ENCODE measurements around the gene SLCO4A1.
A peak's percentile ranks its signal among the peaks of the same experiment; 100 is the strongest.

SLCO4A1 gene

DNA sequence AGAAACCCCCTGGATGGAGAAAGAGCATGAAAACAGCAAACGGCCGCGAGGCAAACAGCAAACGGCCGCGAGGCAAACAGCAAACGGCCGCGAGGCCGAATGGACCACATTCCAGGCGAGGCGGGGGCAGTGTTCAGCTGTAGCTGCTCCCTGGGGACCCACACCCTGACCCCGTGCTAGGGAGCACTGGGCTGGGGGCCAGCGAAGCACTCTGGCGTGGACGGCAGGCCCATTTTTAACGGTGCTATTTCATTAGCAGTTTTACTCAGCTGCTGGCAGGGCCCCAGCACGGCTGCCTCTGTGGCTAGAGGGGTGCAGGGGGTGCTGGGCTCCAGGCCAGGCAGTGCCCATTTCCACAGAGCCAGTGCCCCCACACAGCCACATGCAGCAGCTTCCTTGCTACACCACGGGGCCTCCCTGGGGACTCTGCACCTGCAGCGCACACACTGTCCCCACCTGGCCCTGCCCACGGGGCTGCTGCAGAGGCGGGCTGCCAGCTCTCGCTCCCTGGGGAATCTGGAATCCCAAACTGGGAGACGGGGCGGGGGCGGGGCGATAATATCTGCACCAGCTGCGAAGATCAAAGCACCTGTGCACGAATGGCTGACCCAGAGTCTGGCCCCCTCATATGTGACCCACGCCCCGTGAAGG lies 35.6 kb upstream of the SLCO4A1 start:
- no peak for DNase-seq

DNA sequence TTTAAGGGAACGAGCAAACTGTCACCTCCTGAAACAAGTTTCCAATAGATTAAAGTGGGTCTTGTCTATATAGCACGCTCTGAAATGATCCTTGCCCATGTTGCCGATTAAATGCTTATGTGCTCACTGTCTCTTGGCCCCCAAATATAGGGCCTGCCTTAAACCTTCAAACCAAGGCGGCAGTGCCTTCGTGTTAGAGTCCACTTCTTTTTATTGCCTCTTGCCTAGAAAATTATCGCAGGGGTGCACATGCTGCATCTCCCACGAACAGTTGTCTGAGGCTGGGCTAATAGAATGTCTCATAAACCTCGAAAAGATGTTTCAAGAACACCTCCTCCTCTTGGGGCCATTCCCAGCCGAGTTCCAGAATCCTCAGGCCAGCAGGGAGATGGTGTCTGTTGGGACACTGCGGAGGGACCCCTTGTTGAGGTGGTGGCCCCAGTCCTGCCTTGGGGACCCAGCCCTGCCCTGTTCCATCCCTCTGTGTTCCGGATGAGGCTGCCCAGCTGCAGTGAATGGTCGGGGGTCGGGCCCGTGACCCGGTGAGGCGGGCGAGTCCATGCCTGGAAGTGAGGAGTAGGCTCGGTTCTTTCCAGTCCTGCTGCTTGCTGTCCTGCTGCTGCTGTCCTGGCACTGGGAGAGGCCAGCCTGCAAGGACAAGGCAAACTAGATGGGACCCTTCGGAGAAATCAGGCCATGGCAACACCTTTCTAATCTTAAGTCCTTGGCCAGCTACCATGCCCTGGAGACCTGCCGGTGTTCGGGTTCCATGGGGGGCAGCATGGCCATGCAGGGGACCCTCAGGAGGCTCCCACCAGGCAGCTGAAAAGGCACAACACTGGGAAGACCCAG lies 34.7 kb upstream of the SLCO4A1 start:
- no peak for DNase-seq

DNA sequence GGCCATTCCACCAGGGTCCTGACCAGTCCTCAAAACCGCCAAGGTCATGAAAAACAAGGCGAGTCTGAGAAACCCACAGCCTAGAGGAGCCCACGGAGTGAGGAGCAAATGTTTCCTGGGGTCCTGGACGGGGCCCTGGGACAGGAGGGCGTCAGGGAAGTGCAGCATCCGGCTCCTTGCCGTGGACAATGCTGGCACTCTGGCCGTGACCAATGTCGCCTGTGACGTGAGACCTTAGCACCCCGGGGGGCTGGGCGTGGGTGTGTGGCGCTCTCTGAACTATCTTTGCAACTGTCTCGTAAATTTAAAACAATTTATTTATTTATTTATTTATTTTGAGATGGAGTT lies 34.1 kb upstream of the SLCO4A1 start:
- no peak for DNase-seq

- no peak for DNase-seq
These were observed 33.0 kb upstream of the SLCO4A1 start for GRCh38 chr20:62609279-62609720.

GRCh38 chr20:62609811-62610757 lies 32.2 kb upstream of the SLCO4A1 start:
- DNase-seq = no peak

DNA sequence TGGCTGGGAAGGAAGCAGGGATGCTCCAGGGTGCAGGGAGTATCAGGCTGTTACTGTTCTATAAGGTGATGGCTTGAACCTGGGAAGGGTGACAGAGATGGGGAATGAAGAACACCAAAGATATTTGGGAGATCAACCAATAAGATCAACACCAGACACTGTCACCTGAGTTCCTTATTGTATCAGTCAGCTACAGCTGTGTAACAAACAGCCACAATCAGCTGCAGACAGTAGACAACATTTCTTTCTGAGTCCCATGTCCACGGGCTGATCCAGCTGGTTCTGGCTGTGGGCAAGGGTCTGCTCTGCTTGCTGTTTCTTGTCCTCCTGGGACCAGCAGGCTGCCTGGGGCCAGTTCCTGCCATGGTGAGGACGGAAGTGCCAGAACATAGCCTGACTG lies 31.3 kb upstream of the SLCO4A1 start:
- DNase-seq = no peak

DNA sequence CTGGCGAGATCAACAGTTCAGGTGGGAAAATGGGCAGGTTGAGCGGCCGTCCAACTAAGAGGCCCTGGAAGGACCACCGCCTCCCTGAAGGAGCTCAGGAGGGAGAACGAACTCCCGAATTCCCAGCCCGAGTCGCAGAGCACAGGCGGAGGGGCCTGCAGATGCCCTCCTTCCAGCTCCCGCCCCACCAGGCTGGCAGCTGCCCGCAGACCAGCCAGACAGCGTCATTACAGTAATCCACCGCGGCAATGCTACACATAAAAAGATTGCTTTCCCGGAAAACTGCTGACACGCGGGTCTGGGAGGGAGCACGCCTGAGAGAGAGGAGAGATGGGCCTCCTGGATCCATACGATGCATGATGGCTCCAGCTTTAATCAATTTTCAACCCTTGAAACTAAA lies 30.5 kb upstream of the SLCO4A1 start:
- no peak for DNase-seq

DNA sequence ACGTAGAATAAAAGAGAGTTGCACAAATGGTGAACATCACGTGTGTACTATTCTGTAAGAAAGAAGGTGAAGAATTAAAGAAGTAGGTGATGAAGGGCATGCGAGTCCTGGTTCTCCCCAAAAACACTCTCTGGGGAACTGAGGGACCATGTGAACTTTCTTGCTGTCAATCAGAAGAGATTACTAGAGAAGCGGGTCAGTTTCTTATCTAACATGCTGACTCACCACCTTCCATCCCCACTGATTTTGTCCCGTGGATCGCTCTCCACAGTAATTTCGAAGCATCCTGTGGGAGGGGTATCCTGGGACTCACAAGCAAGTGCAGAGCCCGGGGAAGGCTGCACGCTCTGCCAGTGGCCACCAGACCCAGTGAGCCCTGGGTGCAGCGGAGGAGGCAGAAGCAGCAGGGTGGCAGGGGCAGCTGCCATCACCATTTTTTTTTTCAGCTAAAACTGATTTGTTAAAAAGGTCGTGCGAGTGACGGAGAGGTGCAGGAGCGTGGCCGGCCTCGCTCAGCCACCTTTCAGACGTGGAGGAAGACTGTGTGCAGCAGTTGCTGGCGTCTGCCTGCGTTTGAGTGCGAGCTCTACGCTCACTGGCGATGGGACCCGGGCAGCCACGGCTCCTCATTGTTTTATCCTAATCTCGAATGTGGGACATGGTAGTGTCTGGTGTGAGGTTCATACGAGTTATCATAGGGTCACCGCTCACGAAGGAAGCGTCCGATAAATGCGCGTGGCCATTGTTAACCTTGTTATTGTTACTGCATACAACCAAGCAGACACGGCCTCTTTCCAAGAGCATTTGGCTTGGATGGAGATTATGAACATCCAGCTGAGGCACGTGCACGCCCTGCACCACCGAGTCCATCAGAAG lies 28.0 kb upstream of the SLCO4A1 start:
- no peak for DNase-seq

DNA sequence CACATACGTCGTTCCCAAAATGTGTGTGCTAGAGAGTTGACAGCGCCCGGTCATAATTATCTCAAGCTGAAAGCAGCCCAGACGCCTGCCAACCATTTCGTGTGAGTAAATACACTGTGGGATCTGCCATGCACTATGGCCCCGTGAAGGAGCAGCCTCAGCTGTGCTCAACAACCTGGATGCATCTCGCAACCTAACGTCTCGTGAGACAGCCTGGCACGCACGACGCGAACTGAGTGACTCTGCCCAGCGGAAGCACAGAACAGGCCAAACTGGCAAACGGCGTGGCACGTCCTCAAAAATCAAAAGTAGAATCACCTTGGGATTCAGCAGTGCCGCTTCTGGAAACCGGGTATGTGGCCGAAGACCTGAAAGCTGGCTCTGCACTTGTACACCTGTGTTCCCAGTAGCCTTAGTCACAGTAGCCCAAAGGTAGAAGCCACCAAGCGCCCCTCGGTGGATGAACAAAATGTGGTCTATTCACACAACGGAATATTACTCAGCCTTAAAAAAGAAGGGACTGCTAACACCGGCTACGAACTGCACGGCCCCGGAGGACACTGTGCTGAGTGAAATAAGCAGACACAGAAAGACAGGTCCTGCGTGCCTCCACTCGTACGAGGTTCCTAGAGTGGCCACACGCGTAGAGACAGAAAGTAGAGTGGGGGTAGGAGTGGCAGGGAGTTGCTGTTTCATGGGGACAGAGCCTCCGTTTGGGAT lies 27.2 kb upstream of the SLCO4A1 start:
- no peak for DNase-seq

GRCh38 chr20:62615750-62616251 lies 26.5 kb upstream of the SLCO4A1 start:
- no peak for DNase-seq

- peak; percentile 6 for DNase-seq
These were observed 25.3 kb upstream of the SLCO4A1 start for GRCh38 chr20:62616728-62617621.

- no peak for DNase-seq
These were observed 24.4 kb upstream of the SLCO4A1 start for GRCh38 chr20:62617711-62618483.

DNA sequence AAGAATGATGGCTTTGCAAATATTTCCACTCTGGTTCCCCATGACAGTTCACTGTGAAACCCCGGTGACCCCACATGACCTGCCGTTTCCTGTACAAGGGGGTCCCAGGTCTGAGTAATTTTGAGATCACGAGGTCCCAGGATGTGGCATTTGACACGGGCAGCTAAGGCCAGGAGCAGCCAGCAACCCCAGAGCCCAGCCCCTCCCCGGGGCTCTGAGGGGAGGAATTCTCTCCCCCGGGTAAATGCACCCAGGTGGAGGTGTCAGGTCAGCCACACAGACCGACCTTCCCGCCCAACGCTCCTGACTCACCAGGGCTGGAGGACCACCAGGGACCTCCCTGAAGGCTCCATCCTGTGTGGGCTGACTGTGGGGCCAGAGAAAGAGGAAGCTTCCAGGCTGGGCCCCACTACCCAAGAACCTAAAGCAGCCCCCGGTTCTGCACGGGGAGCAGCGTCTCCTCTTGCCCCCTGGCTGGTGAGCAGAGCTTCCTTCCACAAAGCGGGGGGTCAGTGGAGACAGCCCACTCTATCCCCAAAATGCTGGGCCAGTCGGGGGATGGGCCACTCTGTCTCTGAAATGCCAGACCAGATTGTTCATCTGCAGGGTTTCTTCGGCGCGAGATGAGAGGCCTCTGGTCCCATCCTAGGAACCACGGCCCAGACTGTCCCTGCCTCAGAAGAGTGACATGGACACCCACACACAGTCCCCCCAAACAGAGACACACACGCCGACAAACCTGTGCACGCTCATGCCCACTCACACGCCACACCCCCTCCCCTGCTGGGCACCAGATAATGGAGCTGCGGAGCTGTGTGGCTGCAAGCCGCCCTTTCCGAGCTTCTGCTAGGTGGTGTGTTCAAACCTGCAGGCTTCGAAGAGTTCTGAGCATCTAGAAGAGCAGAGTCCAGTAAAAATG lies 23.4 kb upstream of the SLCO4A1 start:
- no peak for DNase-seq

DNA sequence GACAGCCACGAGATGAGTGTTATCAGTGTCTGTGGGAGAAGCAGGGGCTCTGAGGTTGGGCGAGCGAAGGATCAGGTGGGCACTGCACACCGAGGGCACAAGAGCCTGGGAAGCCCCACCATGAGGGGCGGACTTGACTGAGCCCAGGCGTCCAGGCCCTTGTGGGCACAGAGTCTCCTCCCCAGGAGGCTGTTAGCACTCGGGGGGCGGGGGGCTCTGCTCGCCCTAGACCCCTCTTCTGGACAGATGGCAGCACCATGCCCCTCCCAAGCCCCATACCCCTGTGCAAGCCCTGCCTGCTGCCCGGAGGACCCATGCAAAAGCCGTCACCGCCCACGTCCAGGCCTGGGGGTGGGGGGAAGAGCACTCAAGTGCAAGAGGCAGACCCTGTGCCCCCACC lies 21.7 kb upstream of the SLCO4A1 start:
- DNase-seq = no peak

GRCh38 chr20:62621251-62622110 lies 20.8 kb upstream of the SLCO4A1 start:
- no peak for DNase-seq

- DNase-seq = no peak
These were observed 20.0 kb upstream of the SLCO4A1 start for GRCh38 chr20:62622178-62622876.
